H54 (cell line): Measurements from ENCODE around the gene NFATC1.
A peak's percentile ranks its signal among the peaks of the same experiment; 100 is the strongest.

Experiments
- DNase-seq: peaks from one replicate; pipeline ENCODE4 v3.0.0; 2011; ENCODE audit warnings: low spot score, mixed read lengths; ENCODE audit not compliant: insufficient read length
- FAIRE-seq: peaks from 3 replicates; lab custom pipeline; 2011; peaks lifted over from hg19 to GRCh38; lab: Jason Lieb, UNC
- POLR2A ChIP-seq: IDR thresholded peaks from 2 replicates; pipeline ENCODE4 v1.6.1; 2011; ENCODE audit warnings: low read depth, mild to moderate bottlenecking, low read length

NFATC1 gene

GRCh38 chr18:79556829-79557585, 161.3 kb downstream of the NFATC1 start:
- no peak for FAIRE-seq
- DNase-seq = no peak
- TF ChIP-seq POLR2A = no peak

GRCh38 chr18:79558196-79558932, 162.6 kb downstream of the NFATC1 start:
- no peak for TF ChIP-seq POLR2A
- no peak for FAIRE-seq

GRCh38 chr18:79558933-79559416, 163.2 kb downstream of the NFATC1 start:
- no peak for TF ChIP-seq POLR2A
- DNase-seq (no peak), FAIRE-seq (no peak)

More at GRCh38 chr18:79558196-79558932, 162.6 kb downstream of the NFATC1 start:
- DNase-seq = no peak

- no peak for TF ChIP-seq POLR2A
- no peak for FAIRE-seq
- no peak for DNase-seq
These were observed 163.7 kb downstream of the NFATC1 start for GRCh38 chr18:79559436-79559835.

GRCh38 chr18:79560042-79560860, 164.5 kb downstream of the NFATC1 start:
- FAIRE-seq = no peak
- no peak for DNase-seq
- TF ChIP-seq POLR2A = no peak

GRCh38 chr18:79560861-79561210, 165.1 kb downstream of the NFATC1 start:
- FAIRE-seq (no peak), DNase-seq (no peak)
- TF ChIP-seq POLR2A = no peak

- no peak for TF ChIP-seq POLR2A
- DNase-seq (no peak), FAIRE-seq (no peak)
These were observed 168.2 kb downstream of the NFATC1 start for GRCh38 chr18:79563949-79564348.

- FAIRE-seq = no peak
- TF ChIP-seq POLR2A = no peak
These were observed 168.7 kb downstream of the NFATC1 start for GRCh38 chr18:79564441-79564840.

GRCh38 chr18:79566771-79567431, 171.2 kb downstream of the NFATC1 start:
- no peak for DNase-seq
- TF ChIP-seq POLR2A = no peak
- no peak for FAIRE-seq

More at GRCh38 chr18:79564441-79564840, 168.7 kb downstream of the NFATC1 start:
- DNase-seq = no peak

- no peak for FAIRE-seq
- DNase-seq = peak; percentile 8
- no peak for TF ChIP-seq POLR2A
These were observed 171.9 kb downstream of the NFATC1 start for GRCh38 chr18:79567481-79568147.

- no peak for TF ChIP-seq POLR2A
- FAIRE-seq (no peak), DNase-seq (no peak)
These were observed 172.9 kb downstream of the NFATC1 start for GRCh38 chr18:79568543-79569205.

- FAIRE-seq = no peak
- TF ChIP-seq POLR2A = no peak
- DNase-seq = no peak
These were observed 174.0 kb downstream of the NFATC1 start for GRCh38 chr18:79569720-79570119.
